Measurements from ENCODE around the gene ITGA1. TPM values are rescaled to one million over a fixed set of nuclear protein-coding genes. Genes with fewer than 3 reads are reported as not detected.

The ITGA1 gene
- total and polyA plus RNA-seq, 4 donors: 24.2 to 187 (median 48.5) TPM

GRCh38 chr5:52794519-52794918 is 6.8 kb downstream of the ITGA1 start (continued):
- TF ChIP-seq EGR1 (IDR thresholded peaks at IDR 0.05; ENCODE audit: low read depth in 2 of 2): no peak

- Histone ChIP-seq H3K27ac (ENCODE audit: low read depth in 1 of 2, low read length in 2 of 2) (no peak overlapping the region), H3K4me1 (ENCODE audit: control insufficient read depth in 4 of 4, insufficient read depth in 4 of 4, low read length in 3 of 4) (peaks cover 8 to 68% (median 44%) of the 10 kb centered on the region in 4 donors), H3K4me3 (ENCODE audit: low read depth in 1 of 3, low read length in 3 of 3) (no peak overlapping the region), H3K27me3 (ENCODE audit: control insufficient read depth in 4 of 4, insufficient read depth in 4 of 4, low read length in 3 of 4) (no peaks in the 10 kb centered on the region), H3K9me3 (ENCODE audit: control insufficient read depth in 4 of 4, low read length in 3 of 4) (no peaks in the 10 kb centered on the region), H3K36me3 (ENCODE audit: control insufficient read depth in 4 of 4, insufficient read depth in 3 of 4, low read depth in 1 of 4, low read length in 3 of 4) (peaks cover 0 to 5% (median 0%) of the 10 kb centered on the region in 4 donors), H3K9ac (ENCODE audit: low read depth in 1 of 2, low read length in 2 of 2) (no peak overlapping the region)
- TF ChIP-seq CTCF (IDR thresholded peaks at IDR 0.05; ENCODE audit: low read depth, low read length, missing input control) (no peak), FOXA1 (IDR thresholded peaks at IDR 0.05) (no peak), EGR1 (IDR thresholded peaks at IDR 0.05; ENCODE audit: low read depth in 2 of 2) (no peak), JUND (IDR thresholded peaks at IDR 0.05) (no peak), RAD21 (IDR thresholded peaks at IDR 0.05) (no peak), NR2F2 (IDR thresholded peaks at IDR 0.05) (no peak), TAF1 (conservative IDR thresholded peaks at IDR 0.05) (no peak), HNF4G (IDR thresholded peaks at IDR 0.05) (no peak), REST (IDR thresholded peaks at IDR 0.05) (no peak), YY1 (IDR thresholded peaks at IDR 0.05) (no peak), MAX (IDR thresholded peaks at IDR 0.05) (no peak), RXRA (IDR thresholded peaks at IDR 0.05) (no peak)
- no peak for DNase-seq (ENCODE audit: low spot score)
Observed at GRCh38 chr5:52796031-52796430, 8.3 kb downstream of the ITGA1 start.

GRCh38 chr5:52796516-52797103 is 8.9 kb downstream of the ITGA1 start:
- TF ChIP-seq JUND (IDR thresholded peaks at IDR 0.05) (no peak), EGR1 (IDR thresholded peaks at IDR 0.05; ENCODE audit: low read depth in 2 of 2) (no peak), HNF4G (IDR thresholded peaks at IDR 0.05) (no peak), YY1 (IDR thresholded peaks at IDR 0.05) (no peak), REST (IDR thresholded peaks at IDR 0.05) (no peak)

More at GRCh38 chr5:52796516-52797103, 8.9 kb downstream of the ITGA1 start:
- Histone ChIP-seq H3K4me1 (ENCODE audit: control insufficient read depth in 4 of 4, insufficient read depth in 4 of 4, low read length in 3 of 4) (peaks cover 8 to 66% (median 46%) of the 10 kb centered on the region in 4 donors), H3K27ac (ENCODE audit: low read depth in 1 of 2, low read length in 2 of 2) (no peak overlapping the region), H3K9me3 (ENCODE audit: control insufficient read depth in 4 of 4, low read length in 3 of 4) (no peaks in the 10 kb centered on the region), H3K9ac (ENCODE audit: low read depth in 1 of 2, low read length in 2 of 2) (no peak overlapping the region), H3K36me3 (ENCODE audit: control insufficient read depth in 4 of 4, insufficient read depth in 3 of 4, low read depth in 1 of 4, low read length in 3 of 4) (peaks cover 0 to 2% (median 0%) of the 10 kb centered on the region in 4 donors), H3K27me3 (ENCODE audit: control insufficient read depth in 4 of 4, insufficient read depth in 4 of 4, low read length in 3 of 4) (no peaks in the 10 kb centered on the region), H3K4me3 (ENCODE audit: low read depth in 1 of 3, low read length in 3 of 3) (no peak overlapping the region)
- 68% methylated on average over 2 of the region's 2 CpGs for WGBS
- no peak for DNase-seq (ENCODE audit: low spot score)

All from liver (tissue), 9 donors.